HCT116 (cell line): ENCODE measurements around the gene BAZ1B. TPM values are rescaled to one million over a fixed set of nuclear protein-coding genes. Genes with fewer than 3 reads are reported as not detected.
"Not testable (repeated sequence)": the region's sequence is repeated elsewhere in the genome, so short reads cannot be mapped to it uniquely, and the experiment has no call there.

Experiments used
- ATAC-seq: fragments of 200-7000 bp; cut with Tn5 transposase; 2 replicates; pipeline ENCODE4 v1.9.1; 2020; ENCODE audit warnings: mild to moderate bottlenecking, moderate library complexity
- BruUV-seq: library from RNA; stranded (reverse); fragments of 400-500 nt; replicated peaks from 2 replicates; lab custom pipeline; 2021; lab: Mats Ljungman, UMichigan
- CTCF ChIA-PET: fragments of 300-600 bp; sonication (Branson Sonifier 250); formaldehyde crosslinking; loops from one replicate; lab custom pipeline; 2021; ENCODE audit warnings: antibody characterized with exemption; lab: Charles Lee
- POLR2A ChIA-PET: fragments of 300-600, 350-600 bp; sonication (Branson Sonifier 250); formaldehyde crosslinking; loops from one replicate; lab custom pipeline; 2021; ENCODE audit warnings: antibody characterized with exemption; lab: Charles Lee
- RAD21 ChIA-PET, 2 experiments: fragments of 300-600 bp; sonication (Branson Sonifier 250); formaldehyde crosslinking; loops; one replicate each; lab custom pipeline; 2023; ENCODE audit warnings: low total read pairs in 2 of 2; ENCODE audit not compliant: uncharacterized antibody in 2 of 2, unreplicated experiment in 2 of 2, low non-redundant PET in 1 of 2; lab: Charles Lee
- DNase-seq: peaks from one replicate; pipeline ENCODE4 v3.0.0-alpha.2; 2010; ENCODE audit warnings: low read depth, low spot score
- H2AFZ ChIP-seq: fragments of 200-600 bp; shearing (Covaris generic), sonication (generic); 2 replicates; pipeline ENCODE4 v1.6.1; 2017; ENCODE audit warnings: low read depth, mixed run types, mixed read lengths, antibody characterized with exemption, low read length; ENCODE audit not compliant: poor library complexity, severe bottlenecking
- H3K27ac ChIP-seq: 2 replicates; pipeline ENCODE4 v1.5.1; 2012; ENCODE audit warnings: low read depth, low read length
- H3K27me3 ChIP-seq: fragments of 200-600 bp; sonication (generic); 2 replicates; pipeline ENCODE4 v1.6.1; 2016; ENCODE audit warnings: mixed run types, low read length, mixed read lengths; ENCODE audit not compliant: insufficient read depth
- H3K36me3 ChIP-seq, 2 experiments: fragments of 200-500 bp in 1 of 2; fragments of 200-600 bp in 1 of 2; sonication (Bioruptor generic) in 1 of 2; sonication (generic) in 1 of 2; 2 replicates each; pipeline versions ENCODE4 v1.5.1 to v1.6.1; 2014 to 2016; ENCODE audit warnings: low read length in 2 of 2, inconsistent platforms in 1 of 2, mixed read lengths in 1 of 2, mixed run types in 1 of 2; ENCODE audit not compliant: insufficient read depth in 2 of 2, control insufficient read depth in 1 of 2
- H3K4me1 ChIP-seq, 2 experiments: fragments of 200-600 bp in 1 of 2; sonication (generic) in 1 of 2; 2 replicates each; pipeline versions ENCODE4 v1.5.1 to v1.6.1; 2012 to 2017; ENCODE audit warnings: low read length in 2 of 2, inconsistent platforms in 1 of 2, mild to moderate bottlenecking in 1 of 2, mixed read lengths in 1 of 2, mixed run types in 1 of 2, moderate library complexity in 1 of 2; ENCODE audit not compliant: insufficient read depth in 2 of 2, control insufficient read depth in 1 of 2
- H3K4me2 ChIP-seq: fragments of 200-600 bp; sonication (generic); 2 replicates; pipeline ENCODE4 v1.6.1; 2017; ENCODE audit warnings: mixed run types, low read length, mixed read lengths
- H3K4me3 ChIP-seq, 2 experiments: fragments of 200-600 bp in 1 of 2; sonication (generic) in 1 of 2; replicated peaks in 1 of 2; 2 replicates each; pipeline ENCODE4 v1.5.1; 2011 to 2016; ENCODE audit warnings: low read length in 2 of 2, control low read depth in 1 of 2, low read depth in 1 of 2, mild to moderate bottlenecking in 1 of 2, mixed read lengths in 1 of 2, mixed run types in 1 of 2
- H3K79me2 ChIP-seq: fragments of 200-600 bp; sonication (generic); 2 replicates; pipeline ENCODE4 v1.6.1; 2017; ENCODE audit warnings: mild to moderate bottlenecking, mixed run types, low read length, moderate library complexity, mixed read lengths; ENCODE audit not compliant: insufficient read depth
- H3K9ac ChIP-seq: fragments of 200-600 bp; sonication (generic); 2 replicates; pipeline ENCODE4 v1.6.1; 2016; ENCODE audit warnings: low read length, mixed read lengths
- H3K9me2 ChIP-seq: fragments of 200-600 bp; sonication (generic), shearing (Covaris generic); 2 replicates; pipeline ENCODE4 v1.6.1; 2017; ENCODE audit warnings: mixed run types, mild to moderate bottlenecking, moderate library complexity; ENCODE audit not compliant: insufficient read depth
- H3K9me3 ChIP-seq, 2 experiments: fragments of 200-500 bp in 1 of 2; fragments of 200-600 bp in 1 of 2; sonication (Bioruptor generic) in 1 of 2; sonication (generic) in 1 of 2; 2 replicates each; pipeline ENCODE4 v1.6.1; 2014 to 2017; ENCODE audit warnings: low read length in 2 of 2, mixed read lengths in 2 of 2, inconsistent platforms in 1 of 2, low read depth in 1 of 2, mild to moderate bottlenecking in 1 of 2, mixed run types in 1 of 2, moderate library complexity in 1 of 2; ENCODE audit not compliant: control insufficient read depth in 1 of 2, insufficient read depth in 1 of 2
- H4K20me1 ChIP-seq: fragments of 200-600 bp; sonication (generic), shearing (Covaris generic); 2 replicates; pipeline ENCODE4 v1.6.1; 2017; ENCODE audit warnings: mixed run types, mild to moderate bottlenecking, moderate library complexity; ENCODE audit not compliant: insufficient read depth
- CEBPB ChIP-seq: IDR thresholded peaks from 2 replicates; pipeline ENCODE4 v1.6.1; 2012; ENCODE audit warnings: low read depth
- CTCF ChIP-seq, 3 experiments: fragments of 200-600 bp in 1 of 3; sonication (generic) in 1 of 3; IDR thresholded peaks in 2 of 3; conservative IDR thresholded peaks in 1 of 3; 2 replicates each; pipeline ENCODE4 v1.5.1; 2012 to 2017; ENCODE audit warnings: low read depth in 2 of 3, low read length in 2 of 3, antibody characterized with exemption in 1 of 3, borderline replicate concordance in 1 of 3, control low read depth in 1 of 3, mild to moderate bottlenecking in 1 of 3, mixed read lengths in 1 of 3, mixed run types in 1 of 3, moderate library complexity in 1 of 3; ENCODE audit not compliant: insufficient read depth in 1 of 3
- POLR2A ChIP-seq: IDR thresholded peaks from 2 replicates; pipeline ENCODE4 v1.7.0; 2011; ENCODE audit warnings: borderline replicate concordance; ENCODE audit not compliant: insufficient read depth, insufficient read length; ENCODE audit errors: extremely low read depth
- SIN3A ChIP-seq: IDR thresholded peaks from 2 replicates; pipeline ENCODE4 v1.6.1; 2012; ENCODE audit warnings: low read depth
- intact Hi-C: fragments of 100-400 bp; cut with micrococcal nuclease; formaldehyde crosslinking; loops from 2 replicates; pipeline ENCODE4 v1.10.0; 2022
- total RNA-seq: library from RNA; stranded (reverse); gene quantifications from one replicate; pipeline ENCODE4 v1.2.1, GENCODE V29; 2021; ENCODE audit not compliant: unreplicated experiment

BAZ1B gene
- total RNA-seq, 1 experiment from 2014 or later = 81.1 TPM

- TF ChIP-seq CTCF (IDR thresholded peaks at IDR 0.05 in 2 of 3, conservative IDR thresholded peaks at IDR 0.05 in 1 of 3; ENCODE audit: borderline replicate concordance in 1 of 3, insufficient read depth in 1 of 3, low read depth in 2 of 3, low read length in 2 of 3) = no peak
- no peak for TF ChIP-seq POLR2A
- no peak for TF ChIP-seq SIN3A
- TF ChIP-seq CEBPB = no peak
Measured at GRCh38 chr7:73567140-73567539, 45.0 kb upstream of the BAZ1B start (continued).

GRCh38 chr7:73566431-73566830 is 44.3 kb upstream of the BAZ1B start:
- ATAC-seq, DNase-seq, CTCF ChIA-PET, H3K9ac ChIP-seq, H3K4me2 ChIP-seq, H3K9me3 ChIP-seq, H3K27ac ChIP-seq, H4K20me1 ChIP-seq, H2AFZ ChIP-seq, H3K9me2 ChIP-seq, H3K4me3 ChIP-seq, BruUV-seq, H3K27me3 ChIP-seq, H3K79me2 ChIP-seq, intact Hi-C loops: not testable (repeated sequence)
- ChIA-PET POLR2A (interaction anchor here (0.9 to 4.3 kb wide), 2 partner anchors 10 to 12 kb away, joined by 3 to 18 read pairs; partner anchors contain the start of gene TBL2), RAD21 (interaction anchor here in 1 of 2 experiments (0.7 kb wide), 1 partner anchor 12 kb away, joined by 3 read pairs; the partner anchor contains the start of gene TBL2)
- peaks cover 19 to 22% of the 10 kb centered on the region in 2 experiments; a peak in 2 of 4 replicates for H3K36me3 ChIP-seq
- H3K4me1 ChIP-seq = peaks cover 6 to 12% of the 10 kb centered on the region in 2 experiments
